ENCODE measurements around the gene TPX2.

TPX2 gene

DNA sequence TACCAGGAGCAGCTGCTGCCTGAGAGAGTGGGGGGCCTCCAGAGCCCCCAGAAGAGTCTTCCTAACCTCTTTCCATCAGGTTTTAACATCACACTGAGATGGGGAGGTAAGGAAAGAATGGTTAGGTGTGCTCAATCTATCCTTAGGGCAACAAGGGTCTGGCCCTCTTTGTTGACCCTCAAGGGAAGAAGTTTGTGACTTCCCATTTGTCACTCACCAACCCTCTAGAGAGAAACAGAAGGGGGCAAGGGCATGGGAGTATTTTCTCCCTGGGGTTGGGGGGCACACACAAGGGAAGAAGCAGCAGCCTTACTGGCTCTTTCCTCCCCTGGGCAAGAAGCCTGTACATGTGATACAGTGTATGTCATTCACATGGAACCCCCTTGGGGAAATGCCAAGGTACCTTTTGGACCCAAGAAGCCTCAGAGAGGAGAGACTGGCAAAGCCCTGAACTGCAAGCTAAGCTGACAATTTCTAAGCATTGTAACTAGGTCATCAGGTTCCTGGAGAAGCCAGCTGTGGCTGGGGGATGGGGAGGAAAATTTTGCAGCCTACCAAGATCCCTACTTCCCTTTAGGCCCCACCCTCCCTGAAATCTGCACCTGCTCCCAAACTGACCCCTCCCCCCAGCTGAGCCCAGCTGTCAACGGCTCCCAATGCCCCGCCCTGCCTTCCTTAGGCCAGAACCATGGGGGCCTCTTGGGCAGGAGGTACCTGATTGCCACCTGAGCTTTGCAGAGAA is 30.9 kb upstream of the TPX2 start:
- no peak overlapping the region for H3K27ac ChIP-seq
- no peak for TF ChIP-seq ZFX (IDR thresholded peaks at IDR 0.05; ENCODE audit: borderline replicate concordance)
- TF ChIP-seq, protein P1, sequence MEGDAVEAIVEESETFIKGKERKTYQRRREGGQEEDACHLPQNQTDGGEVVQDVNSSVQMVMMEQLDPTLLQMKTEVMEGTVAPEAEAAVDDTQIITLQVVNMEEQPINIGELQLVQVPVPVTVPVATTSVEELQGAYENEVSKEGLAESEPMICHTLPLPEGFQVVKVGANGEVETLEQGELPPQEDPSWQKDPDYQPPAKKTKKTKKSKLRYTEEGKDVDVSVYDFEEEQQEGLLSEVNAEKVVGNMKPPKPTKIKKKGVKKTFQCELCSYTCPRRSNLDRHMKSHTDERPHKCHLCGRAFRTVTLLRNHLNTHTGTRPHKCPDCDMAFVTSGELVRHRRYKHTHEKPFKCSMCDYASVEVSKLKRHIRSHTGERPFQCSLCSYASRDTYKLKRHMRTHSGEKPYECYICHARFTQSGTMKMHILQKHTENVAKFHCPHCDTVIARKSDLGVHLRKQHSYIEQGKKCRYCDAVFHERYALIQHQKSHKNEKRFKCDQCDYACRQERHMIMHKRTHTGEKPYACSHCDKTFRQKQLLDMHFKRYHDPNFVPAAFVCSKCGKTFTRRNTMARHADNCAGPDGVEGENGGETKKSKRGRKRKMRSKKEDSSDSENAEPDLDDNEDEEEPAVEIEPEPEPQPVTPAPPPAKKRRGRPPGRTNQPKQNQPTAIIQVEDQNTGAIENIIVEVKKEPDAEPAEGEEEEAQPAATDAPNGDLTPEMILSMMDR (IDR thresholded peaks at IDR 0.05): no peak

DNA sequence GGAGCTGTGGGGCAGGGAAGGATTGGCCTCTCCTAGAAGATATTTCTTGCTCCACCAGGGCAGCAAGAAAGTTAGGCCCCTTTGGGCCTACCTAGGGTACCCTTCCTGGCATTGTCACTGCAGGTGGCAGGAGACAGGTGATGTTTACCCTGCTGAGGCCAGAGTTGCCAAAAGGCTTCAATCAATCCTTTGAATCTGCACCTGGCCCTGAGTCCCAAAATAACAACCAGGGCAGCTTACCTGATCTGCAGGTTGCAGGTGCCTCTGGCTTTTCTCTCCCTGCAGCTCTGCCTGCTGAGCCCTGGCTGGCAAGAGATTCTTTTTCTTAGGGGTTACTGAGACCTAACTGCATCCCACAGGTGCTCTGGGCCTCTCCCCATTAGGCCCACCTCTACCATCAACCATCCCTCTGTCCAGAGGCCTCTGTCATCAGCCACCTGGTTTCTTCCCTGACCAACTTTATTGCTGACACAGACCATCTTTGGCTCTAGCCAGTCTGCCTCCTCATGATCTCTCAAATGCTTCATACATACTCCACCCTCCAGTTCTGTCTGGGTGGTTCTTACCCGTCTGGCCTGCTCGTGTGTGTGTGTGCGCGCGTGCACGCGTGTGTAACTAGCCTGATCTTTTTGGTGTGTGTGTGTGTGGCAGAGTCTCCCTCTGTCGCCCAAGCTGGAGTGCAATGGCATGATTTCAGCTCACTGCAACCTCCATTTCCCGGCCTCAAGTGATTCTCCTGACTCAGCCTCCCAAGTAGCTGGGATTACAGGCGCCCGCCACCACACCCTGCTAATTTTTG is 30.2 kb upstream of the TPX2 start:
- TF ChIP-seq, protein P1 (IDR thresholded peaks at IDR 0.05): no peak
- no peak for TF ChIP-seq ZFX (IDR thresholded peaks at IDR 0.05; ENCODE audit: borderline replicate concordance)
- H3K27ac ChIP-seq: no peak overlapping the region

DNA sequence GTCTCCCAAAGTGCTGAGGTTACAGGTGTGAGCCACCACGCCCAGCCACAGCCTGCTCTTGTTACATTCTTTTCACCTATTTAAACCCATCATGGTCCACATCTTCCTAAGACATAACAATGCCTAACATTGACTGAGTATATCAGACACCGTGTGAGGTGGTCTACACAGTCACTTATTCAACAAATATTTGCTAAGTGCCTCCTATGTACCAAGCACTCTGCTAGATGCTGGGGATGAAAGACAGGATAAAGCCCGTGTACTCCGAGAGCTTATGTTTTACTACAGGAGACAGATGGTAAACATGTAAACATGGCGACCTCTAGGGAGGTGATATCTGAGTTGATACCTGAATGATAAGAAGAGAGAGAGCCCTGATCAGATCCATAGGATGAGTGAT is 29.2 kb upstream of the TPX2 start:
- TF ChIP-seq, protein P1 (IDR thresholded peaks at IDR 0.05): no peak
- no peak for TF ChIP-seq ZFX (IDR thresholded peaks at IDR 0.05; ENCODE audit: borderline replicate concordance)
- H3K27ac ChIP-seq: peak overlapping the region; percentile 61; the same call in 1 of the 2 replicates

DNA sequence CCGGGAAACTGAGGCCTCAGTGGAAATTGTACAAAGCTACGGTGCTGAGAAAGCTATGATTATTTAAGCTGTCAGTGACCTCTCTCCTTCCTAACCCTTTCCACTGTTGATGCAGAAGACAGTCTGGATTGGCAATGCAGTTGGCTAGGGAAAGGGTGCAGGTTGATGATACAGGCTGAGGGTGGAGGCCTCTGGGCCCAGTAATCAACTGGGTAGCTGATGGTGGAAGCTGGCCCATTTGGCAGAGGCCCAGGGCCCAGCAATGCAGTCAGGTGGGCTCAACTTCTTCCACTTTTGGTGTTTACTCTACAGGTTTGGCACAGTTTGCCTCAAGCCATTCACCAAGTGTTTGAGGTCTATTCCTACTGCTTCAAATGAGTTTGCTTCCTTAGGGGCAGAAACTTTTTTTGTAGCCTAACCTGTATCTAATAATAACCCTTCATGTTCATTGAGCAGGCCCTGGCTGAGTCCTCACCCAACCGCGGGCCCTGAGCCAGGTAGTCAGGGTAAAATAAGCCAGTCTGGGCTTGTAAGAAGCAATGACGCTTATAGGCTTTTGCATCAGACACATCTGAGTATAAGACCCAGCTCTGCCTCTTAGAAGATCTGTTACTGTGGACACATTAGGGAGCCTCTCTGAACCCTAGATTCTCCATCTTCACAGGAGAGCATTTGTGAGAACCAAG is 28.5 kb upstream of the TPX2 start:
- H3K27ac ChIP-seq: peak overlapping the region; percentile 61; the same call in 1 of the 2 replicates
- TF ChIP-seq, protein P1 (IDR thresholded peaks at IDR 0.05): no peak
- TF ChIP-seq ZFX (IDR thresholded peaks at IDR 0.05; ENCODE audit: borderline replicate concordance): no peak

DNA sequence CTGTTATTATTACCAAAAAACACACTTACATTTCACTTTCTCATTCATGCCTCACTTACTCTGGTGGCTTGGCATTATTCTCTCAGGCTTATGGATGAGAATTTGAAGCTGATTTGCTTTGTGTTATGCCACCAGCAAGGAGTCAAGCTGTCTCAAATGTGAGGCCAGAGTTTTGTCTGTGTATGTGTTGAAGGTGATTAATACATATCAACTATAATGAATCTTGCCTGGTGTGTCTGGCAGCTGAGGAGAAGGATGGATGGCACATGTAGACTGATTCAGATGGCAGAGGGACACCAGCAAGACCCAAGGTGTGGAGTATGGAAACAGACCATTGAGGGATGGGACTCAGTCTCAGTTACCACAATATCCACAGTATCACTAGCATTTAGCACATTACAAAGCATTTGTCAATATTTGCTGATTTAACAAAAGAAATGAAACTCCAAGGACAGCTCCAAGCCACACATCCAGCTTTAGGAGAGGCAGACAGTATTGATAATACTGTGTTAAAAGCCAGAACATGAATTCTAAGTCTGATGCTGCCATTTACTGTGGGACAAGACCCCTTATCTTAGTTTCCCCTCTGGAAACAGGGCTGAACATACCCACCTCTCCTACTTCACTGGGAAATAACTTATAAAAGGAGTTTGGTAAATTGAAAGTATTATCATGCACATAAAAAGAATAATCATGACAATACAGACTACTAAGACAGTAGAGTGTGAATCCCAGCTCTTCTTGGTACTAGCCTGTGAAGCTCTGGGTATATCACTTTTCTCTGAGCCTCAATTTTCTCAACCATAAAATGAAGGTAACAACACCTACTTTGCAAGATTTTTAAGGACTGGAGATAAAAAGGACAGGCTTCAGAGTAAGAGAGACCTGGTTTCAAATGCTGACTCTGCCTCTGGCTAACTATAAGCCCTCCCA is 27.6 kb upstream of the TPX2 start:
- TF ChIP-seq, protein P1 (IDR thresholded peaks at IDR 0.05): no peak
- no peak for TF ChIP-seq ZFX (IDR thresholded peaks at IDR 0.05; ENCODE audit: borderline replicate concordance)
- peak overlapping the region; percentile 61 for H3K27ac ChIP-seq

DNA sequence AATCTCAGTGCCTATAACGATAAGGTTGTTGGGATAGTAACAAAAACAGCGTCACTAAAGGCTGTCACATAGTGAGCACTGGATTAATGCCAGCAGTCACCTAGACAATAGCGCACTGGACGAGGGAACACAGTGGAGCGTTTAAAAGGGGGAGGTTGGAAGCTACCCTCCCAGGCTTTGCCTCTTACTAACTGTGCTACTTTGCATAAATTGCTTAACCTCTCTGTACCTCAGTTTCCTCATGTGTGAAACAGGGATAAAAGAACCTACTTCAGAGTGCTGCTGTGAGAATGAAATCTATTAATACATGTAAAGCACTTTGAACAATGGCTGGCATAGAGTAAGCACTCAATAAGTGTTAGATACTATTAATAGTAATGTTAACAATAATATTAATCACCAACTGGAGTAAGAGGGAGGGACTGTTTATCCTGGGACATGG is 27.0 kb upstream of the TPX2 start:
- H3K27ac ChIP-seq: peak overlapping the region; percentile 61
- no peak for TF ChIP-seq ZFX (IDR thresholded peaks at IDR 0.05; ENCODE audit: borderline replicate concordance)
- TF ChIP-seq, protein P1 (IDR thresholded peaks at IDR 0.05): no peak
